ENCODE measurements around the gene PRRT1. TPM values are rescaled to one million over a fixed set of nuclear protein-coding genes. Genes with fewer than 3 reads are reported as not detected.

Gene PRRT1
- total RNA-seq, 1 donor: 0.54 TPM

DNA sequence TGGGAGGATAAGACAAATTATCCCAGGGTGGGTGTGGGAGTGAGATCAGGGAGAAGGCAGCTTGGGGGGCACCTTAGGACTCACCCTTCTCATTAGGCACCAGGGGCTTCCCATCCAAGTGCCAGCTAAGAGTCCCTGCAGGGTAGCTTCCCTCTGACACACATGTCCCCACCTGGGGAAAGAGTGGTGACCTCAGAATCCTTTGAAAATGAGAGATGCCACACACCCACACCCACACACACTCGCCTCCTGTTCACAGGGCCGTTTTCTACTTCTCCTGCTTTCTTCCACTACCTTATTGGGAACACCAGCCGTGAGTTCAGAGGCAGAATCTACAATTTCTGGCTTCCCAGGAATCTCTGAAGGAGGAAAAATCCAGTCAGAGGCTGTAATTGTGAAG, 31.3 kb upstream of the PRRT1 start:
- TF ChIP-seq, protein P1, sequence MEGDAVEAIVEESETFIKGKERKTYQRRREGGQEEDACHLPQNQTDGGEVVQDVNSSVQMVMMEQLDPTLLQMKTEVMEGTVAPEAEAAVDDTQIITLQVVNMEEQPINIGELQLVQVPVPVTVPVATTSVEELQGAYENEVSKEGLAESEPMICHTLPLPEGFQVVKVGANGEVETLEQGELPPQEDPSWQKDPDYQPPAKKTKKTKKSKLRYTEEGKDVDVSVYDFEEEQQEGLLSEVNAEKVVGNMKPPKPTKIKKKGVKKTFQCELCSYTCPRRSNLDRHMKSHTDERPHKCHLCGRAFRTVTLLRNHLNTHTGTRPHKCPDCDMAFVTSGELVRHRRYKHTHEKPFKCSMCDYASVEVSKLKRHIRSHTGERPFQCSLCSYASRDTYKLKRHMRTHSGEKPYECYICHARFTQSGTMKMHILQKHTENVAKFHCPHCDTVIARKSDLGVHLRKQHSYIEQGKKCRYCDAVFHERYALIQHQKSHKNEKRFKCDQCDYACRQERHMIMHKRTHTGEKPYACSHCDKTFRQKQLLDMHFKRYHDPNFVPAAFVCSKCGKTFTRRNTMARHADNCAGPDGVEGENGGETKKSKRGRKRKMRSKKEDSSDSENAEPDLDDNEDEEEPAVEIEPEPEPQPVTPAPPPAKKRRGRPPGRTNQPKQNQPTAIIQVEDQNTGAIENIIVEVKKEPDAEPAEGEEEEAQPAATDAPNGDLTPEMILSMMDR (IDR thresholded peaks at IDR 0.05; ENCODE audit: insufficient read depth, low read length): no peak
- no peak overlapping the region for H3K4me3 ChIP-seq (ENCODE audit: low read depth, low read length)
- no peak for DNase-seq (ENCODE audit: low read depth)

DNA sequence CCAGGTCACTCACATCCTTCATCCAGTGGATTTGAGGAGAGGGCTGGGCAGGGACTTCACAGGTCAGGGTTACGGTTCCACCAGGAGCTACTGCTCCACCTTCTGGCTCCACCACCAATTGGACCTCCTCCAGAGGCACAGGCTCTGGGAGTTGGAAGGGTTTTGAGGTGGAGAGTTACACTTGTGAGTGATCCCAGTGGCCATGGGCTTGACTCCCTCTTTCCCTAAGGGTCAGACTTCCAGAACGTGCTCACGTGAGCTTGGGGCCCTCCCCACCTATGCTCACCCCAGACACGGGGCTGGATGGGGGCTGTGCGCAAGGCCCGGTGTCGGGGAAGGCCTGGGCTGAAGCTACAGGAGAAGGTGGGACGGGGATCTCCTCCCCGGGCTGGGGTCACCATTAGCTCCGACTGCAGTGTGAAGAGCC, 30.8 kb upstream of the PRRT1 start:
- TF ChIP-seq, protein P1 (IDR thresholded peaks at IDR 0.05; ENCODE audit: insufficient read depth, low read length): no peak
- no peak for DNase-seq (ENCODE audit: low read depth)
- H3K4me3 ChIP-seq (ENCODE audit: low read depth, low read length): no peak overlapping the region

DNA sequence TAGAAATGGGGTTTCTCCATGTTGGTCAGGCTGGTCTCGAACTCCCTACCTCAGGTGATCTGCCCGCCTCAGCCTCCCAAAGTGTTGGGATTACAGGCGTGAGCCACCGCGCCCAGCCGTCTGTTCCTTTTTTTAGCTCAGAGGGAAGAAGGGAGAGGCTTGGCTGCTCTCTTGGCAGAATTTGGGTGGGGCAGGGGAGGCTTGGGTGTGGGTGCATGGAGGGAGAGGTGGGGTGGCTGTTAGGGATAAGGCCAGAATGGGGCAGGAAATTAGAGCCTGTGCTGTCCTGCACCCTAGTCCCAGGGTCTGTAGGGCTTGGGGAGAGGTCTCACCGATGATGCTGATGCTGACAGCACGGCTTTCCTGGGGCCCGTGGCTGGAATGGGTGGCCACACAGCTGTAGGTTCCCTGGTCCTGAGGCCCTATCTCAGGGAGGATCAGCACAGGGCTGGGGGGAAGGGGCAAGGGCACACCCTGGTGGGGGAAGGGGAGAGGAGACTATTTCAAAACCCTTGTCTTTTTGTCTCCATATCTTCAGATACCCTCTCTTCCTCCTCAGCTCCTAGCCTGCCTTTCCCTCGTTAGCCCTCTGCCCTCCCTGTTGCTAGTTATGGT, 30.3 kb upstream of the PRRT1 start:
- no peak overlapping the region for H3K4me3 ChIP-seq (ENCODE audit: low read depth, low read length)
- DNase-seq (ENCODE audit: low read depth): no peak
- TF ChIP-seq, protein P1 (IDR thresholded peaks at IDR 0.05; ENCODE audit: insufficient read depth, low read length): no peak

DNA sequence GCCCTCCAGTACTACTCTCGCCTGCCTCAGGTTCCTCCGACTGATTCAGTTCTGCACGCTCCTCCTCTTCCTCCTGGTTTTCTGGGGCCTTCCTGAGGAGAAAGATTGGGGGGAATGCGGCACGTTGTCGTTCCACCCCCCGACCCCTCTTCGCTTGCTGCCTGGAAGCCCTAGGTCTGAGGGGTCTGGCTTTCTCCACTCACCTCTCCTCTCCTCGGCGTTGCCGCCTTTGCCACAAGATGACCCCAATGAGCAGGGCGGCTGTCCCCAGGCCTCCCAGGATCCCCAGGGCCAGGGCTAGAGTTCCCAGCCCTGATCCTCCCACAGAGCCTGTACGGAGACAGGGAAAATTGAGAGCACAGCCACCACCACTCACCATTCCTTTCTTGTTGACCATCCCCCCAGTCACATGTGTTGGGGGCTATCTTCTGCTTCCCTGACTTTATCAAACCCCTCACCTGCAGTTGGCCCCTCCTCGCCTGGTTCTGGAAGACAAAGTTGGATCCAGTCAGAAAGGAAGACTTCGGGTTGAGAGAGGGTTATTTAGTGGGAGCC, 29.5 kb upstream of the PRRT1 start:
- TF ChIP-seq, protein P1 (IDR thresholded peaks at IDR 0.05; ENCODE audit: insufficient read depth, low read length): no peak
- H3K4me3 ChIP-seq (ENCODE audit: low read depth, low read length): no peak overlapping the region
- no peak for DNase-seq (ENCODE audit: low read depth)

DNA sequence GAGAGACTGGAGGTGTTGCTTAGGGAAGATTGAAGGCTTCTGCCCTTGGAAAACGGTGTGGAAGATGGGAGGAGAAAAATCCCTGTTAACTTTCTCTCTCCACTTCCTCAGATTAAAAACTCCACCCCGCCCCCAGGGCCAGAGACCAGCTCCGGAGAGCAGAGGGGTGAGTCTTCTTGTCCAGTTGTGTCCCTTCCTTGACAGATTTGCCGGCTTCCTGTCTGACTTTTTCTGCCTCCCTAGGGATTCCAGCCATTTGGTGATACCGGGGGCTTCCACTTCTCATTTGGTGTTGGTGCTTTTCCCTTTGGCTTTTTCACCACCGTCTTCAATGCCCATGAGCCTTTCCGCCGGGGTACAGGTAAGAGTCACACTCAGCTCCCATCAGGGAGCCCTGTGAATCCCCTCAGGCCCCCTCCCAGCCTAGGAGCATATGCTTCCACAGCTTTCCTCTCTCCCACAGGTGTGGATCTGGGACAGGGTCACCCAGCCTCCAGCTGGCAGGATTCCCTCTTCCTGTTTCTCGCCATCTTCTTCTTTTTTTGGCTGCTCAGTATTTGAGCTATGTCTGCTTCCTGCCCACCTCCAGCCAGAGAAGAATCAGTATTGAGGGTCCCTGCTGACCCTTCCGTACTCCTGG, 28.1 kb upstream of the PRRT1 start:
- DNase-seq (ENCODE audit: low read depth): no peak
- TF ChIP-seq, protein P1 (IDR thresholded peaks at IDR 0.05; ENCODE audit: insufficient read depth, low read length): no peak
- peak overlapping the region; percentile 94 for H3K4me3 ChIP-seq (ENCODE audit: low read depth, low read length)

DNA sequence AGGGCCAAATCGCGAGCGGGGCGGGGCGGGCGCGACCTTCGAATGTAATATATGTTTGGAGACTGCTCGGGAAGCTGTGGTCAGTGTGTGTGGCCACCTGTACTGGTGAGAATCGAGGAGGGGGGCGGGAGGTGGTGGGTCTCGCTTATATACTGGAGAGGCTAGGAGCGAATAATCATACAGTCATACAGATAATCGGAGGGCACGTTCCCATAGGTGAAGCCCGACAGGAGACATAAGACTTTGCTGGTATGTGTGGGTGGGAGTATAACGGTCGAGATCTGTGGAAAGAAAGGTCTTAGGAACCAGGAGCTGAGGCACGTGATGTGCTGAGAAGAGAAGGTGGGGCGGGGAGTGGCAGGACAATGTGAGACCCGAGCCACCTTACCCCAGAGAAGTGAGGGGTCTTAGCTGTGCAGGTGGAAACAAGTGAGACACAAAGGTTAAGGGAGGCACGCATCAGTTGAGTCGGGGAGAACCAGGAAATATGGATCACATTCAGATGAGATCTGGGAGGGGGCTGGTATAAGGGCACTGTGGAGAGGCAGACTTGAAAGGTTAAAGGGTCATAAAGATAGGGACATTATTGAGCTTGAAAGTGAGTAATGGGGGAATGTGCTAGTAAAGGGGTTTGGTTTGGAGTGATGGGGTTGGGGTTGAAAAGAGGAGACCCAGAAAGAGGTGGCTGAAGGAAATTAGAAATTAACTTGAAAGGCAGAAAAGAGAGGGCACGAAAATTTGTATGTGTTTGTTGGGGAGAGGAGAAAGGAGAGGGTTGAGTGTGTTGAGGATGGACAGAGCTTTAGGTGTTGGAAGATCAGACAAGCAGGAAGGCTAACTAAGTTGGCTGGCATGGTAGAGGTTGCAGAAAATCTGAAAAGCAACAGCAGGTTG, 27.1 kb upstream of the PRRT1 start:
- TF ChIP-seq, protein P1 (IDR thresholded peaks at IDR 0.05; ENCODE audit: insufficient read depth, low read length): no peak
- peak; percentile 12 for DNase-seq (ENCODE audit: low read depth)
- peak overlapping the region; percentile 94 for H3K4me3 ChIP-seq (ENCODE audit: low read depth, low read length)
